ENCODE measurements around the gene AARS2.

AARS2 gene

GRCh38 chr6:44273617-44274016 lies 39.5 kb downstream of the AARS2 start:
- DNase-seq = no peak

DNA sequence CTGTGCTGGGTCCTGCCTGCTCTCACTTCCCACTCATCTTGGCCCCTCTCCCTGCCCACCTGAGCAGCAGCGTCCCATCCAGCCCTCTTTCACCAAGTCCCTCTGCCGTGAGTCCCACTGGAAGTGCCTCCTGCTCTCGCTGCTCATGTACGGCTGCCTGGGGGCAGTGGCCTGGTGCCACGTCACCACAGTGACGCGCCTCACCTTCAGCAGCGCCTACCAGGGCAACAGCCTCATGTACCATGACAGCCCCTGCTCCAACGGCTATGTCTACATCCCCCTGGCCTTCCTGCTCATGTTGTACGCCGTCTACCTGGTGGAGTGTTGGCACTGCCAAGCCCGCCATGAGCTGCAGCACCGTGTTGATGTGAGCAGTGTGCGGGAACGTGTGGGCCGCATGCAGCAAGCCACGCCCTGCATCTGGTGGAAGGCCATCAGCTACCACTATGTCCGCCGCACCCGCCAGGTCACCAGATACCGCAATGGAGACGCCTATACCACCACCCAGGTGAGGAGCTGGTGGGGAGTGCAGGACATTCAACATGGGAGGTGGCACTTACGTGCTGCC lies 40.1 kb downstream of the AARS2 start:
- no peak for DNase-seq

DNA sequence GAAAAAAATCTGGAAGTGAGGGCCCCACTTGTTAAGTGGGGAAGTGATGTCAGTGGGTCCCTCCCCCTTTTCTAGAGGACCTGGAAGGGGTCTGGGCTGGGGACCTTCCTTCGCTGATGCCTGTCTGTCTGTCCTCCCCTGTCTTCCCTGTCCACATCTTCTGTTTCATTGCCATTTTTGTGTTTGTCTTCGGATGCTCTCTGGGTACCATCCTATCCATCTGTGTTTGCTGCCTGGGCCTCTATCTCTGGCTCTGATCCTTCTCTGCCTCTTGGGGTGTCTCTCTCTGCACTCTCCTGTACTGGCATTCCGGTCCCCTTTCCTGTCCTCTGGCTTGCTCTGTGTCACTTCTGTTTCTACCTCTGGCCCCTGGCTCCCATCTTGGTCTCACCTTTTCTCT lies 40.6 kb downstream of the AARS2 start:
- no peak for DNase-seq

DNA sequence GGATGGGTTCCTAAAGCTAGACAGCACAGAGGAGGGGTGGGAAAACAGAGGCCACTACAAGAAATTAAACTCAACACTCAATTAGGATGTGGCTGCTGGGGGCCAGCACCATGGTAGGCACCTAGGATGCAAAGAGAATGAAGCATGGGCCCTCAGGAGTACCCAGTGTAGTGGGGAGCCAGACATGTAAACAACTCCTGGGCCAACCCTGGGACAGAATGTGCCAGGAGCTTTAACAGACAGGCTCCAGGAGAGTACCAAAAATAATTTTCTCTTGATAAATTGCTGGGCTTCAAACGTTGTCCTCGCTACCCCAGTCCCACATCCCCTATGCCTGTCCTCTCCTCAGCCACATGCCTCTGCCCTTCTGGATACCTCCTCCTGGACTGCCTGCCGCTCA lies 41.2 kb downstream of the AARS2 start:
- DNase-seq = no peak

- no peak for DNase-seq
Observed at GRCh38 chr6:44271406-44271723, 41.8 kb downstream of the AARS2 start.

GRCh38 chr6:44270526-44271405 lies 42.4 kb downstream of the AARS2 start:
- no peak for DNase-seq

- no peak for DNase-seq
Observed at GRCh38 chr6:44269921-44270525, 43.1 kb downstream of the AARS2 start, which contains the start of gene TMEM151B. Gene TMEM151B, plus strand, starts transcription at chr6:44270450. Its CDS starts 293 bp downstream, at chr6:44270743.

DNA sequence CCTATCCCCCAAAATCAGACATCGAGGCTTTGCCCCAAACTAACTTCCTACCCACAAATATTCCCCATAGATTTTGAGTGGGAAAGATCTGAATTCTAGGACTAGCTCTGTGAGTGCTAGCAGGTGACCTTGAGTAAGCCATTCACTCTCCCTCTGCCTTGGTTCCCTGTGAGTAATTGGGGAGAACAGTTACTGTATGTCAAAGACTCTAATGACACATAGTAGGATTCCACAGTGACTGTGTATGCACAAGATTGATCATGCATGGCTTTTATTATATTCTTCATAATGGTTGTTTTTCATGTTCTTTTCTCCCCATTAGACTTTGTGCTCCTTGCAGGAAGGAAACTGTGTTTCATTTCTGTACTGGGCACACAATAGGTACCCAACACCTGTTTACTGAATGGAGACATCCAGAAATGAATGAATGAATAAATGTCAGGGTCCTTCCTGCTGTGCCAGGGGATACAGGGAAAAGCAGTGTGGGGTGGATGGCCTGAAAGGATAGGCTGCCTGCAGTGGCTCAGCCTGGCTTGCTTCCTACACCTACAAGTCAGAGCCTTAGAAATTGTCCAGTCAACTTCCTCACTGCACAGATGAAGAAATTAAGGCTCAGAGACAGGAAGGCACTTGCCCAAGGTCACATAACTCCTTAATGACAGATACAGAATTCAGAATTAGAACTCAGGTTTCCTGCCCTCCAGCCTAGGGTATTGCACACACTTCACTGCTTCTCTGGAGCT lies 43.8 kb downstream of the AARS2 start:
- no peak for DNase-seq

- DNase-seq = peak; percentile 28 to 45
Observed at GRCh38 chr6:44268095-44268628, 45.0 kb downstream of the AARS2 start.

DNA sequence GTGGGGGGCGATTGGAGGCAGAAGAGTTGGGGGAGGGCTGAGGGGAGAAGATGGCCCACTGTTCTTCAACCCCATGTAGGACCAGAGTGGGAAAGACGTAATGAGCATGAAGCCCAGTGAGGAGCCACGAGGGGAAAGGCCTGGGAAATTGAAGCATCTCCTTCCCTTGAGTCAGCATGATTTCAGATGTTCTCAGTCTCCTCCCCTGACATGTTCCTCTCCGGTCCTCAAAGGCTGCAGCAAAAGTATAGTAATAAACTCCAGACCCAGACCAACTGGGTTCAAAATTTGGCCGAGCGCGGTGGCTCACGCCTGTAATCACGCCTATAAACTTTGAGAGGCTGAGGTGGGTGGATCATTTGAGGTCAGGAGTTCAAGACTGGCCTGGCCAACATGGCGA lies 45.9 kb downstream of the AARS2 start:
- no peak for DNase-seq

- no peak for DNase-seq
Observed at GRCh38 chr6:44266347-44266746, 46.8 kb downstream of the AARS2 start.

DNA sequence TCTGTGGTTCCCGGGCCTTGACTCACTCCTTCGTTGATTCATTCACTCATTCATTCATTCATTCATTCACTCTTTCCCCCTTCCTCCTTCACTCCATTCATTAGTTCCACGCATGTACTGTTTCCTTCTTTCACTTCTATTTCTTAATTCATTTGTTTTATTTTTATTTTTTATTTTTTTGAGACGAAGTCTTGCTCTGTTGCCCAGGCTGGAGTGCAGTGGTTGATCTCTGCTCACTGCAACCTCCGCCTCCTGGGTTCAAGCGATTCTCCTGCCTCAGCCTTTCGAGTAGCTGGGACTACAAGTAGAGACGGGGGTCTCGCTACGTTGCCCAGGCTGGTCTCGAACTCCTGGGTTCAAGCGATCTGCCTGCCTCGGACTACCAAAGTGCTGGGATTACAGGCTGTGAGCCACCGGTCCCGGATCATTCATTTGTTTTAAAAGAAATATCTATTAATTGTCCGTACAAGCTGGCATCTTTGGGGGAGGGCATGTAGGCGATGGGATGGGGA lies 47.4 kb downstream of the AARS2 start:
- no peak for DNase-seq

- DNase-seq = peak; percentile 85 to 86
Observed at GRCh38 chr6:44265007-44265721, 48.0 kb downstream of the AARS2 start, which contains the start of gene NFKBIE. Gene NFKBIE, minus strand, starts transcription at chr6:44265551. Its CDS starts 205 bp downstream, at chr6:44265346.

GRCh38 chr6:44264154-44265006 lies 48.8 kb downstream of the AARS2 start:
- DNase-seq = no peak

DNA sequence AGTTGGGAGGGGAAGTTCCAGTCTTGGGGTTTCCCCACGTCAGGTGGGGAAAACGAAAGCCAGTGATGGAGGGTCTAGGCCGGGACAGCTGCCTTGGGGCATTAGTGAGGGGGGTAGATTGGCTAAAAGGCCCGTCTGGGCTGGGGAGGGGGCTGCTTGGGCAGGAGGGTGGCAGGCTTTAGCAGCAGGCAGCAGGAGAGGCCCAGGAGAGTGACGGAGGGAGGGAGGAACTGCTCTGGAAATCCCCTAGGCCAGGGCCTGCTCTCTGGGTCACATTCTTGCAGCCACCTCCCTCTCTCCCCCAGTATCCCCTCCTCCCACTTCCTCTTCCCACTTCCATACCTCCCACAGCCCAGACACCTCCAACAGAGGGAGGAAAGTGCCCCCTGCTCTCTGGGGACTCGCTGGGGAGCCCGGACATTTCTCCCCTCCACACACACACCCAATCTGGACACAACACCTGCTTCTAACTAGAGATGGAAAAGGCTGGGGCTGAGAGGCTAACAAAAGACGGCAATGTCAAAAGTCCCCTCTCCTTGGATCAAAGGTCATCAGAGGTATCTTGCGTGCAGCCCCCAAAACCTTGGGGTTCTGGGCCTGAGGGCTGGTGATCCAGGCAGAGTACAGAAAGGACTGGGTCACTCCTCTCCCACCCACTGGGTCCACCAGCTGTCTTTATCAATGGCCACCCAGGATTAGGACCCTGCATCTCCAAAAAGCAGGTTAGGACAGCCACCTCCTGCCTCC lies 49.6 kb downstream of the AARS2 start:
- no peak for DNase-seq

DNA sequence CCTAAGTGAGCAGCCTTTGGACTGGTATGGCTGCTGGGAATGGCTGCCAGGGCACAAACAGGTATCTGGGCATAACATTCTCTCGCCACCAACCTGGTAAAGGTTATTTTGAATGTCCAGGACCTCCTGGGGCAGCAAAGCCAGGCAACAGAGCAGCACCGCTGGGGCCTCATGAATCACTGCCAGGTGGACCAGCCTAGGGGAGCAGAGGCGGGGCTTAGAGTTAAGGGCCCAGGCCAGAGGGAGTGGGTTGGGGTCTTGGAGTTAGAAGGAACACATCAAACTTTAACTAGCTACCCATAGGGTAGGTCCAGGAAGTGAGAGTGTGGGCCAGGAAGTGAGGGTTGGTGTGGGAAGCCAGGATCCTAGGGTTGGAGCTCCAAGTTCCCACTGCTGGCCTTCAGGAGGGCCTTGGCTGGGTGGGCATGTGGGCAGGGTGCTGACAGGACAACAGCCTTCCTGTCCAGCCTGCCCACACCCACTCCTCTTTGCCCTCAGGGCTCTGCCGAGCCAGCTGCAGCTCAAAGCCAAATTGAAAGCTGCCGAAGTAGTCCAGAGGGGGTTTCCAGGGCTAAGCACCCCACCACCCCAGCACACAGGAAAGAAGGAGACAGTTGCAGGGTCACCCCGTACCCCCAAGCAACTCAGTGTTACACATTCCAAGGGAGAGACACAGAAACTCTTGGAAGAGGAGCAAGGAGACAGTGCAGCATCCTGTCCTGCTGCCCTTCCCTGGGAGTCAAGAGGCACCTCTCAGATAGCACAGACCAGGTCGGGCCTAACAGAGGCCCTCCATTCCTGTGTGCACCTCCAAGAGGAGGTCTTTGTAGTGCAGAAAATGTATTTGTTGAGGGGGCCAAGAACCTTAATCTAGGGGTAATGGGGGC lies 50.4 kb downstream of the AARS2 start:
- no peak for DNase-seq

DNA sequence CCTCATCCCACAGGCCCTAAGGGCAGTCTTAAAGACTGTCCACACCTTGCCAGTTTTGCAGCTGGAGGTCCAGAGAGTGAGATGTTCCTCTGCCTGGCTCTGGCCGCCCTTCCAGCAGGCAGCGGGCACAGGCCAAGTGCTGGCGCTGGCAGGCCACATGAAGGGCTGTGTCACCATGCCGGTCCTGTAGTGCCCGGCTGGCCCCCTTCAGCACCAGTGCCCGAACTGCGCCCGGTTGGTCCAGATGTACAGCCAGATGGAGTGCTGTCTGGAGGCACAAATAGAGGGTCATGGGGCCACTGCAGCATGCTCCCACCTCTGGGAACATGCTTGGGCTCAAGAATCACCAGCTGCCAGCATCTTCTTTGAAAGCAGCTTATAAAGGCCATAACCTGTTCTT lies 51.6 kb downstream of the AARS2 start:
- no peak for DNase-seq

DNA sequence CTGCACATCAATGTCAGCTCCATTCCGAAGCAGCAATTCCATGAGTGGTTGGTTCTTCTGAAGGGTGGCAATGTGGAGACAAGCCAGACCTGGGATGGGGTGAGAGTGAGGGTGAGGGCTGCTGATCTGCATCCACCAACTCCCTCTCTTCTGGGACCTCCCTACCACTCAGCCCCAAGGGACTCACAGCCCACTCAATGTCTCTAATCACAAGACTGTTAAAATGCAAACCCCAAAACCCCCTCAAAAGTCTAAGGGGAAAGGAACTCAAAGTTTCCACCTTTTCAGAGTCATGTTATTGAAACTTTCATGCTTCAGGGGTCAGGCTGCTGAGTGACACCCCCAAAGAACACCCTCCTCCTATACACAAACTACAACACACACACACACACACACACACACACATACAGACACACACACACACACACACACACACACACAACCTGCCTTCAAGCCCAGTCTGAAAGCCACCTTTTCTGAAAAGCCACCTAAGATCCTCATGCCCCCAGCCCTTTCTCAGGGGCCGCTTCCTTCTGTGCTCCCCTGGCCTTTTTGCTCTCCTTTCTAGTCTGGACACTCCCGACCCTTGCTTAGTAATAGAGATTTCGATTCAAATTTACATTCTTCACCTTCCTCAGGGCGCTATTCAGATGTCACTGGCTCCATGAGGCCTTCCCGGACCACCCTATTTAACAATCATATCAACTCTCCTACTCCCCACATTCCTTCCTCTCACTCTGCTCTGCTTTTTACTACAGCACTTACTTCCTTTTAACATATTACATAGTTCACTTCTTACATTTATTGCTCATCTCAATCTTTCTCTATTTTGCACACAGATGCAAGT lies 52.5 kb downstream of the AARS2 start:
- DNase-seq = no peak

Measured in SHP77 (cell line).